T follicular helper cell (primary cell): ENCODE measurements around the gene LDLRAD3.
"Not testable (repeated sequence)": the region's sequence is repeated elsewhere in the genome, so short reads cannot be mapped to it uniquely, and the experiment has no call there.

Experiments
- DNase-seq: peaks from one replicate; pipeline ENCODE4 v3.0.0-alpha.2; 2020; ENCODE audit warnings: low read depth
- total RNA-seq, 2 experiments: gene quantifications; one replicate each; lab custom pipeline; 2026; lab: John Stamatoyannopoulos, UW

LDLRAD3 gene
- total RNA-seq = 0.12 to 0.65 reads per million in 2 experiments

GRCh38 chr11:35943713-35944502, at the start of gene LDLRAD3:
TSS of gene LDLRAD3 (plus strand) at chr11:35944062. CDS start at chr11:35944099, 37 bp downstream.
- DNase-seq = no peak

GRCh38 chr11:35897019-35897418, 46.8 kb upstream of the LDLRAD3 start:
- DNase-seq = no peak

GRCh38 chr11:35902961-35903360, 40.9 kb upstream of the LDLRAD3 start:
- no peak for DNase-seq

GRCh38 chr11:35905646-35906276, 38.1 kb upstream of the LDLRAD3 start:
- no peak for DNase-seq

- DNase-seq = no peak
Measured at GRCh38 chr11:35906277-35906661, 37.6 kb upstream of the LDLRAD3 start.

- no peak for DNase-seq
Measured at GRCh38 chr11:35906681-35907080, 37.2 kb upstream of the LDLRAD3 start.

GRCh38 chr11:35907648-35908431, 36.0 kb upstream of the LDLRAD3 start:
- DNase-seq = no peak

GRCh38 chr11:35908432-35908771, 35.5 kb upstream of the LDLRAD3 start:
- DNase-seq = not testable (repeated sequence)

GRCh38 chr11:35909511-35910265, 34.2 kb upstream of the LDLRAD3 start:
- no peak for DNase-seq

- DNase-seq = no peak
Measured at GRCh38 chr11:35911013-35911412, 32.8 kb upstream of the LDLRAD3 start.

- DNase-seq = no peak
Measured at GRCh38 chr11:35911616-35912165, 32.2 kb upstream of the LDLRAD3 start.

- DNase-seq = not testable (repeated sequence)
Measured at GRCh38 chr11:35912436-35912835, 31.4 kb upstream of the LDLRAD3 start.

GRCh38 chr11:35912883-35913624, 30.8 kb upstream of the LDLRAD3 start:
- DNase-seq = no peak

- no peak for DNase-seq
Measured at GRCh38 chr11:35914816-35915215, 29.0 kb upstream of the LDLRAD3 start.

GRCh38 chr11:35916270-35916669, 27.6 kb upstream of the LDLRAD3 start:
- no peak for DNase-seq

GRCh38 chr11:35917676-35918075, 26.2 kb upstream of the LDLRAD3 start:
- no peak for DNase-seq

GRCh38 chr11:35918716-35919115, 25.1 kb upstream of the LDLRAD3 start:
- DNase-seq = no peak

- DNase-seq = no peak
Measured at GRCh38 chr11:35919244-35919643, 24.6 kb upstream of the LDLRAD3 start.

- DNase-seq = no peak
Measured at GRCh38 chr11:35923452-35923851, 20.4 kb upstream of the LDLRAD3 start.

- no peak for DNase-seq
Measured at GRCh38 chr11:35924811-35925210, 19.1 kb upstream of the LDLRAD3 start.

GRCh38 chr11:35927104-35927503, 16.8 kb upstream of the LDLRAD3 start:
- DNase-seq = no peak
